HG03469 (cell line): Measurements from ENCODE around the gene OLFM3.

ENCODE experiments used
- ATAC-seq: cut with Tn5 transposase; IDR thresholded peaks from one replicate; pipeline ENCODE4 v1.9.1; 2021; ENCODE audit warnings: mild to moderate bottlenecking, moderate library complexity, moderate number of reproducible peaks; ENCODE audit not compliant: unreplicated experiment

The OLFM3 gene

DNA sequence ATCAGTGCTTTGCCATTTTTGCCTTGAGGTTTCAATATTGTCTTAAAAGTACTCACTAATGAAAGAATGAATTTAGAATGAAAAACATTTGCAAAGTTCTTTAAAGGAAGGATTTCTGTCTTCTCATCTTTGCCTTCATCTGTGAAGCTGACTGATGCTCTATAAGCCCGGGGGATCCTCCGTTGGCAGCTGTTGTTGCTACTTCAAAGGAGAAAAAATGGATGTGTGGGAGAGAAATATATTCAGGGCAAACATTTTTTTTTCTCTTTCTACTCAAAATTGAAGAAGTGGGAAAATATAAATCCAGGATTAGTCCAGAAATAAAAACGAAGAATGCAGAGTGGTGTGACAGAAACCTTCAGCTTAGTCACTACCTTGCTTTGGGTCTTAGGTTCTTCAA lies 142.5 kb downstream of the OLFM3 start:
- ATAC-seq: no peak

DNA sequence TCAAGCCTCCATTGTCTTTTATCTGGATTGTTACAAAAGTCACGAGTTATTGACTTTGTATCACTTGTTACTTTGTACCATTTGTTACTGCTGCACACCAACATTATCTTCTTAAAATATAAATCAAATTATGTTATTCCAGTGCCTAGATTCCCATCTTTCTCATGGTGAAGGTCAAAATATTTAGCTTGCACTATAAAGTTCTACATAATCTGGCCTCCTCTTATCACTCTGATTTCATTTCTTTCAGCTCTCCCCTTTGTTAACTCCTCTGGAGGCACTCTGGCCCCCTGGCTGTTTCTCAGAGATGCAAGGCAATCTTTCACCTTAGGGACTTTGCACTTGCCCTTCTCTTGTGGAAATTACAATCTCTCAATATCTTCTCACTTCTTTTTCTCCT lies 143.8 kb downstream of the OLFM3 start:
- ATAC-seq: no peak

DNA sequence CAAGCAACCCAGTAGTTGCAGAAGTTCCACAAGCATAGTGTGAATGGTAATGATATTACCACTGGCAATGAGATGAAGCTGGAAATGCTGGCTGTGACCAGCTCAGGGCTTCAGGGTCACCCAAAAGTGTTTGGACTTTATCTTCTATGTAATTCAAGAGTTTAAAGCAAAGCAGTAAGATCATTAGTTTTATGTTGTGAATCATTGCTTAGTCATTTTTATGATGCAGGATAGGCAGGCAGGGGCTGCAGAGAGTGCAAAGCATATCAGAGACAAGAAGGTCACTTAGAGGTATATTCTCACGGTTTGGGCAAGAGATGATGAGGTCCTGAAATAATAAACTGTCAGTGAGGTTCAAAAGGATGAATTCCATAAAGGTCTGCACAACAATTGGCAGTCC lies 147.4 kb downstream of the OLFM3 start:
- no peak for ATAC-seq

GRCh38 chr1:101847626-101848025 lies 149.1 kb downstream of the OLFM3 start:
- no peak for ATAC-seq

GRCh38 chr1:101846820-101847219 lies 149.9 kb downstream of the OLFM3 start:
- no peak for ATAC-seq

DNA sequence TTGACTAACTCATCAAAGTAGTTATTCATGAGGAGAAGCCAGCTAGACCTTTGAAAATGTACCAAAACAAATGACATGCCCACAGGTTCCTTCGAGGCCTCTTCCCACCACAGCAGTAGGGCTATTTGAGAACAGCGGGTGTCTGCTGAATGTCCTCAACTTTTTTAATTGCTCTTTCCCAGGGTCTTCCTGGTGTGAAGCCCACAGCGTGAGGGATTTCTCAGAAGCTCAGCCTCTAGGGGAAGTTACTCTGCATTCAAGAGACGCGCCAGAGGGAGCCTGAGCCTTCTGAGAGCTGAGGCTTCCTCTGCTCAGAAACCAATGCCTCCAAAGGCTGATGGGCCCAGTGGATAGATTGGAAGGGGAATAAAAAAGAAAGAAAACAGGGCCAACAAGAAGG lies 153.6 kb downstream of the OLFM3 start:
- no peak for ATAC-seq

- no peak for ATAC-seq
These were observed 154.9 kb downstream of the OLFM3 start for GRCh38 chr1:101841824-101842223.

DNA sequence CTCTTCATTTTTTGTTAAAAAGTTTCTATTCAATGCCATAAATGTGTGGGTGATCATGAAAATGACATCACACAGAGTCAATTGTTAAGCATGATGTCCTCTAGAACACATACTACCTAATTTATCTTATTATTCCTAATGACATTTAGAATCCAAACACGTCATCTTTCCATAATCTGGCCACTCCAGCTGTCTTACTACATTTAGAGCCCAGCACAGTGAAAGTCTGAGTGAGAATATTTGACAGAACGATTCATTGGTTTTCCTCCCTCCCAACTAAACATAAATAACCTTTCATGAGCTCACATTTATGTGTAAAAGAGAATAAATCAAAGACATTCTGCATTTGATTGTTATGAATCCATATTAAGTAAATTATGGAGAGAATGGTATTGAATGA lies 160.7 kb downstream of the OLFM3 start:
- no peak for ATAC-seq

DNA sequence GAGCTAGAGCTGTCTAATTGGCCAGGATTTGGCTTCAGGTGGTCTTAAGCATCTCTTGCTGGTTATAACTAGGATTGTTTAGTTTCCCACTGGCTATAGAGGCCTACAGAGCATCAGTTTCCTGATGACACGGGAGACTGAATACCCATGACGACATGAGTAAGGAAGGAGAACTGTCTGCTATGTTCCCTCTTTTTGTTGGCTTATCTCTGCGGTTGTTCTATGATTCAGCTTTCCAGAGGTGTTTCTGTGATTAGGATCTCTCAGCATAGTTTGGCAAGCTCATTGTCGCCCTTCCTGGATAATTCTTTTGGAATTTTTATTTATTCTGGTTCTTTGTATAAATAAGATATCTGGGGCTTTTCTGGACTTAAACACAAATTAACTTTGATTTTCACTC lies 163.4 kb downstream of the OLFM3 start:
- no peak for ATAC-seq

DNA sequence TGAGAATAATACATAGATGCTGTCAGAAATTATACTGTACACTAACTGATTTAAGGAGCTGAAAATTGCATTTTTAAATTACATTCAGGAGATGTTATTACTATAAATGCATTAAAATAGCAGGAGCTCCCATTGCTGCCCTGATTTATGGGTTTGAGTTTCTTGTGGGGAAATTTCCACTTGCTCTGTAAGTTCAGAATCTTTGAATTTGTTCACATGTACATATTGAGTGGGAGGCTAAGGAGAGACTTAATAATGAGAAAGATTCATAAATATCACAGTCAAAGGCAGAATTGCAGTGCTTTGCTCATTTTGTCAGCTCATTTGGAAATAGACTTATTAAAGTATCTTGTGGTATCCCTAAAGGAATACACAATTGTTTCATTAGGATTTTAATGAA lies 170.3 kb downstream of the OLFM3 start:
- ATAC-seq: no peak

DNA sequence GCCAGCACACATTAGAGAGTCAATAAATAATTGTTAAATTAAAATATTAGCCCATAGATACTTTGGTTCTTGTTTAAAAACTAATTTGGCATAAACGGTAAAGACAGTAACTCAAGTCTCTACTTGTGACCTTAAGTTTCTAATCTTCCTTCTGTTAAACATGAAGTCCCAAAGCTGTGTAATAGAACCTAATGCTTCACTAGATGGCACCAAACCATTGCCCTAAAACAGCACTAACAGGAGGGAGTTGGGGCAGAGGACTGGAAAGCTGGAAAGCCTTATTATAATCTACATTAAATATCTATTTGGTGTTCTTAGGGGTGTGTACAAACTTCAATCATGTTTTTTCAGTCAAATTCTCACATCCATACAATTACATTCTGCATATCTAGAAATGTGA lies 176.7 kb downstream of the OLFM3 start:
- ATAC-seq: no peak

- no peak for ATAC-seq
These were observed 180.5 kb downstream of the OLFM3 start for GRCh38 chr1:101816262-101816661.

GRCh38 chr1:101798417-101798816 lies 198.3 kb downstream of the OLFM3 start:
- no peak for ATAC-seq

DNA sequence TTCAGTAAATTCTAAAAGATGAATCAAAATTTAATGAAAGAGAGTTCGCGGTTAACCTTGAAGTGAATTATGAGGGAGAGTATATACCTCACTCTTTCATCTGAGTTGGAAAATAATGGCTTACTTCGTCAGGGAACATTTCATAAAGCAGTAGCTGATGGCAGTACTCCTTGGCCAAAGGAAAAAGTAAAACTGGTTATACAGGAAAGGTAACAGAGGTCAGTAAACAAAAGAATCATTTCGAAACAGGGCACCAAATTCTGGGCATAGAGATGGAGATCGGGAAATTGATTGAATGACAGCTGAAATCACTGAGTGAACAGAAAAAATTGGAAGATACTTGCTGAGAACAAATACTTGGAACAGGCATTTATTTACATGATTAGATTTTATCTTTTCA lies 199.0 kb downstream of the OLFM3 start:
- ATAC-seq: no peak

GRCh38 chr1:101781201-101781831 lies 215.4 kb downstream of the OLFM3 start:
- no peak for ATAC-seq

DNA sequence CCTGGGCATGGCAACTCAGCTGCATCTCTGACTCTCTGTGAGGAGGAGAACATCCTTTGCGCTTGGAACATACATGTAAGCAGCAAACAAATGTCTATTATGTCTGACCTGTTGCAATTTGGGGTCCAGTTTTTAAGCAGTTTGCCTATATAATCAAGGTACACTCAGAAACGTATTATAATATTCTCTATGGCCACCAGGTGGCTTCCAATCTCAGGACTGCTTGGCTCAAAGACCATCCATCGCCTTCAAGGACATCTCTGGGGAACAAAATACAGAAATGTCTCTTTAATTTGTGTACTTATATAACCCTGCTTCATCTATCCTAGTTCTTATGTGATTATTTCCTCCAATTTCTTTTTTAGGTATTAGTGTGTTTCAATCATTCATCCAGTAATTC lies 227.2 kb downstream of the OLFM3 start:
- ATAC-seq: peak; percentile 88

DNA sequence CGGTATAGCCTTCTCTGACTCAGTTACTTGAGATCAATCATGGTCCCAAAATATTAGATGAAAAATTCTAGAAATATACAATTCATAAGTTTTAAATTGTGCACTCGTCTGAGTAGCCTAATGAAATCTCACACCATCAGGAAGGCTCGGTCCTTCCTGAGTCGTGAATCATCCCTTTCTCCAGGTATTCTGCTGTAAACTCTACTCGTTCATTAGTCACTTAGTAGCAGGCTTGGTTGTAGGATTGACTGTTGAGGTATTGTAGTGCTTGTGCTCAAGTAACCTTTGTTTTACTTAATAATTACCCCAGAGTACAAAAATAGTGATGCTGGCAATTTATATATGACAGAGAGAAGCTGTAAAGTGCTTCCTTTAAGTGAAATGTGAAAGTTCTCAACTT lies 238.7 kb downstream of the OLFM3 start:
- no peak for ATAC-seq

DNA sequence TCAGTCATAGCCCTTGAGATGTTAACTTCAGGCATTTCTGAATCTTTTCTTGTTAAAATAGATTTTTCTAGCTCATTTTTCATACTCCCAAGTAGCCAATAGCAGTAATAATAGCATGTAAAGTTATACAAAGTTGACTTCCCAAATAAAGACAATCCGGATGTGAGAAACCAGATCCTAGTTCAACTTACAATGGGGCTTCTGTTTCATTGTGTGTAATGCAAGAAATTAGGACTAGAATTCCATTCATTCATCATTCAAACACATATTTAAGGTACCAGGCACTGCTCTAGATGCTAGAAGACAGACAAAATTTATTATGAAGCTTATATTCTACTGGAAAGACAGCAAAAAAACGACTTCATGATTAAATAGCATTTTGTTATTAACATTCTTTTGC lies 240.3 kb downstream of the OLFM3 start:
- no peak for ATAC-seq
